ENCODE results near the gene TBC1D16. TPM values are rescaled to one million over a fixed set of nuclear protein-coding genes. Genes with fewer than 3 reads are reported as not detected.

TBC1D16 gene
- total RNA-seq, 8 experiments from 2014 or later = 12.9 to 50.5 (median 33.4) TPM

- no peak overlapping the region for H3K4me3 ChIP-seq
- WGBS, 10 experiments = 88 to 100% (median 100%) methylated on average over 2 to 8 of the region's 16 CpGs; no CpG with 5 or more reads in 4 of the 10 experiments
- in situ Hi-C loops (cut with MboI; ENCODE audit: low pct_unique_long_range_greater_than_20kb in 2 of 9, low sequenced_read_pairs in 9 of 9, unreplicated experiment in 9 of 9) = no loop called here
- ATAC-seq (replicated peaks in 6 of 8) = peak in 4 of 8 experiments; percentile 0 to 3 (median 0)
- peak overlapping the region; percentile 65 to 86 for H3K27ac ChIP-seq
- H3K4me1 ChIP-seq (replicated peaks in 1 of 2) = peaks cover 50% of the 10 kb centered on the region in 2 donors
Observed at GRCh38 chr17:79936050-79936449, 99.6 kb downstream of the TBC1D16 start.

GRCh38 chr17:79935197-79935885 is 100.3 kb downstream of the TBC1D16 start:
- Histone ChIP-seq H3K4me1 (replicated peaks in 1 of 2) (peaks cover 57% of the 10 kb centered on the region in 2 donors), H3K4me3 (no peak overlapping the region), H3K27ac (no peak overlapping the region)
- WGBS, 10 experiments = 76 to 100% (median 93%) methylated on average over 2 to 8 of the region's 19 CpGs; no CpG with 5 or more reads in 5 of the 10 experiments
- in situ Hi-C loops (cut with MboI; ENCODE audit: low pct_unique_long_range_greater_than_20kb in 2 of 9, low sequenced_read_pairs in 9 of 9, unreplicated experiment in 9 of 9) = no loop called here
- ATAC-seq (replicated peaks in 6 of 8) = peak in 1 of 8 experiments; percentile 2

GRCh38 chr17:79934653-79934970 is 101.1 kb downstream of the TBC1D16 start:
- no peak for ATAC-seq (replicated peaks in 6 of 8)
- Histone ChIP-seq H3K4me3 (no peak overlapping the region), H3K4me1 (replicated peaks in 1 of 2) (peaks cover 61% of the 10 kb centered on the region in 2 donors), H3K27ac (no peak overlapping the region)
- WGBS, 10 experiments = 67 to 90% (median 80%) methylated on average over 2 to 5 of the region's 9 CpGs; no CpG with 5 or more reads in 6 of the 10 experiments
- in situ Hi-C loops (cut with MboI; ENCODE audit: low pct_unique_long_range_greater_than_20kb in 2 of 9, low sequenced_read_pairs in 9 of 9, unreplicated experiment in 9 of 9) = no loop called here

GRCh38 chr17:79933863-79934652 is 101.6 kb downstream of the TBC1D16 start:
- 80 to 100% (median 100%) methylated on average over 1 to 3 of the region's 22 CpGs; no CpG with 5 or more reads in 5 of the 10 experiments for WGBS, 10 experiments
- Histone ChIP-seq H3K4me3 (no peak overlapping the region), H3K27ac (no peak overlapping the region), H3K4me1 (replicated peaks in 1 of 2) (peaks cover 59 to 65% of the 10 kb centered on the region in 2 donors)
- peak in 2 of 8 experiments; percentile 7 to 15 for ATAC-seq (replicated peaks in 6 of 8)
- in situ Hi-C loops (cut with MboI; ENCODE audit: low pct_unique_long_range_greater_than_20kb in 2 of 9, low sequenced_read_pairs in 9 of 9, unreplicated experiment in 9 of 9) = no loop called here

GRCh38 chr17:79932451-79933306 is 103.0 kb downstream of the TBC1D16 start:
- 52 to 93% (median 79%) methylated on average over 1 to 6 of the region's 10 CpGs; no CpG with 5 or more reads in 1 of the 10 experiments for WGBS, 10 experiments
- in situ Hi-C loops (cut with MboI; ENCODE audit: low pct_unique_long_range_greater_than_20kb in 2 of 9, low sequenced_read_pairs in 9 of 9, unreplicated experiment in 9 of 9) = no loop called here
- peaks cover 45 to 53% of the 10 kb centered on the region in 2 donors for H3K4me1 ChIP-seq (replicated peaks in 1 of 2)
- H3K27ac ChIP-seq = no peak overlapping the region
- no peak overlapping the region for H3K4me3 ChIP-seq
- ATAC-seq (replicated peaks in 6 of 8) = no peak

GRCh38 chr17:79931817-79932309 is 103.8 kb downstream of the TBC1D16 start:
- in situ Hi-C loops (cut with MboI; ENCODE audit: low pct_unique_long_range_greater_than_20kb in 2 of 9, low sequenced_read_pairs in 9 of 9, unreplicated experiment in 9 of 9) = no loop called here
- ATAC-seq (replicated peaks in 6 of 8) = no peak
- WGBS, 10 experiments = 80 to 88% methylated on average over 1 to 5 of the region's 10 CpGs; no CpG with 5 or more reads in 8 of the 10 experiments
- Histone ChIP-seq H3K27ac (no peak overlapping the region), H3K4me3 (no peak overlapping the region), H3K4me1 (replicated peaks in 1 of 2) (peaks cover 37 to 49% of the 10 kb centered on the region in 2 donors)

- peaks cover 34 to 49% of the 10 kb centered on the region in 2 donors for H3K4me1 ChIP-seq (replicated peaks in 1 of 2)
- peak in 2 of 8 experiments; percentile 10 to 25 for ATAC-seq (replicated peaks in 6 of 8)
- peak overlapping the region in 4 of 5 donors; percentile 27 to 47 (median 30) for H3K4me3 ChIP-seq
- H3K27ac ChIP-seq = peak overlapping the region; percentile 55 to 60
- in situ Hi-C loops (cut with MboI; ENCODE audit: low pct_unique_long_range_greater_than_20kb in 2 of 9, low sequenced_read_pairs in 9 of 9, unreplicated experiment in 9 of 9) = no loop called here
- WGBS, 10 experiments = 0 to 40% (median 25%) methylated on average over 1 to 2 of the region's 17 CpGs; no CpG with 5 or more reads in 6 of the 10 experiments
Observed at GRCh38 chr17:79930877-79931816, 104.5 kb downstream of the TBC1D16 start.

- peaks cover 32 to 53% of the 10 kb centered on the region in 2 donors for H3K4me1 ChIP-seq (replicated peaks in 1 of 2)
- in situ Hi-C loops (cut with MboI; ENCODE audit: low pct_unique_long_range_greater_than_20kb in 2 of 9, low sequenced_read_pairs in 9 of 9, unreplicated experiment in 9 of 9) = no loop called here
- H3K27ac ChIP-seq = peak overlapping the region; percentile 55 to 60
- WGBS, 10 experiments = 0% methylated on average over 1 of the region's 59 CpGs; no CpG with 5 or more reads in 9 of the 10 experiments
- H3K4me3 ChIP-seq = peak overlapping the region; percentile 26 to 47 (median 28)
- ATAC-seq (replicated peaks in 6 of 8) = peak in 5 of 8 experiments; percentile 16 to 71 (median 61)
Observed at GRCh38 chr17:79930062-79930876, 105.4 kb downstream of the TBC1D16 start.

GRCh38 chr17:79929257-79930061 is 106.2 kb downstream of the TBC1D16 start:
- Histone ChIP-seq H3K4me1 (replicated peaks in 1 of 2) (peaks cover 28 to 47% of the 10 kb centered on the region in 2 donors), H3K27ac (no peak overlapping the region), H3K4me3 (peak overlapping the region in 3 of 5 donors; percentile 27 to 47 (median 33))
- peak in 5 of 8 experiments; percentile 17 to 31 (median 24) for ATAC-seq (replicated peaks in 6 of 8)
- WGBS, 10 experiments = 79% methylated on average over 7 of the region's 25 CpGs; no CpG with 5 or more reads in 9 of the 10 experiments
- in situ Hi-C loops (cut with MboI; ENCODE audit: low pct_unique_long_range_greater_than_20kb in 2 of 9, low sequenced_read_pairs in 9 of 9, unreplicated experiment in 9 of 9) = no loop called here

- no peak for ATAC-seq (replicated peaks in 6 of 8)
- Histone ChIP-seq H3K4me3 (no peak overlapping the region), H3K4me1 (replicated peaks in 1 of 2) (peaks cover 36 to 53% of the 10 kb centered on the region in 2 donors), H3K27ac (no peak overlapping the region)
- 0 to 90% (median 80%) methylated on average over 1 to 6 of the region's 16 CpGs; no CpG with 5 or more reads in 7 of the 10 experiments for WGBS, 10 experiments
- in situ Hi-C loops (cut with MboI; ENCODE audit: low pct_unique_long_range_greater_than_20kb in 2 of 9, low sequenced_read_pairs in 9 of 9, unreplicated experiment in 9 of 9) = no loop called here
Observed at GRCh38 chr17:79928502-79929256, 107.0 kb downstream of the TBC1D16 start.
